ENCODE data around the gene B9D1.

The B9D1 gene

GRCh38 chr17:19376811-19377210, 14.3 kb upstream of the B9D1 start:
- peak overlapping the region; percentile 78 to 98 for H3K27ac Mint-ChIP-seq
- DNase-seq (no peak), ATAC-seq (replicated peaks) (no peak)
- peaks cover 20% of the 10 kb centered on the region for H3K36me3 Mint-ChIP-seq (ENCODE audit: insufficient read depth)
- H3K27me3 Mint-ChIP-seq = no peaks in the 10 kb centered on the region
- peak overlapping the region; percentile 93 to 99 for H3K4me3 Mint-ChIP-seq
- H3K9me3 Mint-ChIP-seq = no peaks in the 10 kb centered on the region
- peaks cover 21 to 26% of the 10 kb centered on the region in 2 donors for H3K4me1 Mint-ChIP-seq (ENCODE audit: low read depth in 2 of 2)

- H3K4me1 Mint-ChIP-seq (ENCODE audit: low read depth in 2 of 2) = peaks cover 31 to 36% of the 10 kb centered on the region in 2 donors
- H3K27me3 Mint-ChIP-seq = no peaks in the 10 kb centered on the region
- peak overlapping the region in 1 of 2 donors; percentile 27 for H3K4me3 Mint-ChIP-seq
- H3K9me3 Mint-ChIP-seq = no peaks in the 10 kb centered on the region
- DNase-seq (no peak), ATAC-seq (replicated peaks) (no peak)
- H3K36me3 Mint-ChIP-seq (ENCODE audit: insufficient read depth) = peaks cover 14% of the 10 kb centered on the region
- no peak overlapping the region for H3K27ac Mint-ChIP-seq
These were observed 13.2 kb upstream of the B9D1 start for GRCh38 chr17:19375732-19376131.

GRCh38 chr17:19374136-19374535, 11.6 kb upstream of the B9D1 start:
- peaks cover 19% of the 10 kb centered on the region for H3K36me3 Mint-ChIP-seq (ENCODE audit: insufficient read depth)
- ATAC-seq (replicated peaks) (no peak), DNase-seq (no peak)
- peaks cover 0 to 2% of the 10 kb centered on the region in 2 donors for H3K9me3 Mint-ChIP-seq
- H3K4me3 Mint-ChIP-seq = no peak overlapping the region
- peaks cover 46 to 47% of the 10 kb centered on the region in 2 donors for H3K4me1 Mint-ChIP-seq (ENCODE audit: low read depth in 2 of 2)
- H3K27me3 Mint-ChIP-seq = no peaks in the 10 kb centered on the region
- no peak overlapping the region for H3K27ac Mint-ChIP-seq

- peak overlapping the region in 1 of 2 donors; percentile 83 for H3K27ac Mint-ChIP-seq
- DNase-seq = no peak
- ATAC-seq (replicated peaks) = no peak
- H3K4me1 Mint-ChIP-seq (ENCODE audit: low read depth in 2 of 2) = peaks cover 51 to 53% of the 10 kb centered on the region in 2 donors
- peaks cover 17% of the 10 kb centered on the region for H3K36me3 Mint-ChIP-seq (ENCODE audit: insufficient read depth)
- no peaks in the 10 kb centered on the region for H3K27me3 Mint-ChIP-seq
- H3K9me3 Mint-ChIP-seq = peaks cover 0 to 2% of the 10 kb centered on the region in 2 donors
- peak overlapping the region; percentile 29 to 83 for H3K4me3 Mint-ChIP-seq
These were observed 10.5 kb upstream of the B9D1 start for GRCh38 chr17:19372866-19373504.

GRCh38 chr17:19372439-19372838, 9.9 kb upstream of the B9D1 start:
- no peak for DNase-seq
- H3K9me3 Mint-ChIP-seq = peaks cover 0 to 2% of the 10 kb centered on the region in 2 donors
- peak overlapping the region; percentile 81 to 83 for H3K27ac Mint-ChIP-seq
- H3K36me3 Mint-ChIP-seq (ENCODE audit: insufficient read depth) = peaks cover 11% of the 10 kb centered on the region
- peak overlapping the region; percentile 59 to 83 for H3K4me3 Mint-ChIP-seq
- ATAC-seq (replicated peaks) = no peak
- peaks cover 53% of the 10 kb centered on the region in 2 donors for H3K4me1 Mint-ChIP-seq (ENCODE audit: low read depth in 2 of 2)
- H3K27me3 Mint-ChIP-seq = no peaks in the 10 kb centered on the region

GRCh38 chr17:19372011-19372370, 9.5 kb upstream of the B9D1 start:
- Mint-ChIP-seq H3K27me3 (no peaks in the 10 kb centered on the region), H3K27ac (peak overlapping the region; percentile 81 to 83), H3K4me1 (ENCODE audit: low read depth in 2 of 2) (peaks cover 50% of the 10 kb centered on the region in 2 donors), H3K9me3 (peaks cover 0 to 2% of the 10 kb centered on the region in 2 donors), H3K4me3 (peak overlapping the region; percentile 59 to 83), H3K36me3 (ENCODE audit: insufficient read depth) (peaks cover 7% of the 10 kb centered on the region)
- DNase-seq (no peak), ATAC-seq (replicated peaks) (no peak)

GRCh38 chr17:19371259-19372010, 8.9 kb upstream of the B9D1 start:
- peak overlapping the region; percentile 83 to 95 for H3K27ac Mint-ChIP-seq
- peaks cover 0 to 2% of the 10 kb centered on the region in 2 donors for H3K9me3 Mint-ChIP-seq
- peaks cover 47% of the 10 kb centered on the region in 2 donors for H3K4me1 Mint-ChIP-seq (ENCODE audit: low read depth in 2 of 2)
- peak overlapping the region; percentile 71 to 83 for H3K4me3 Mint-ChIP-seq
- H3K27me3 Mint-ChIP-seq = no peaks in the 10 kb centered on the region
- peaks cover 5% of the 10 kb centered on the region for H3K36me3 Mint-ChIP-seq (ENCODE audit: insufficient read depth)
- ATAC-seq (replicated peaks) (peak; percentile 38), DNase-seq (no peak)

- Mint-ChIP-seq H3K4me3 (peak overlapping the region; percentile 83 to 87), H3K36me3 (ENCODE audit: insufficient read depth) (peaks cover 5% of the 10 kb centered on the region), H3K4me1 (ENCODE audit: low read depth in 2 of 2) (peaks cover 43 to 45% of the 10 kb centered on the region in 2 donors), H3K27ac (peak overlapping the region; percentile 83 to 95), H3K9me3 (peaks cover 0 to 2% of the 10 kb centered on the region in 2 donors), H3K27me3 (no peaks in the 10 kb centered on the region)
- DNase-seq (no peak), ATAC-seq (replicated peaks) (peak; percentile 43)
These were observed 8.0 kb upstream of the B9D1 start for GRCh38 chr17:19370493-19370960.

GRCh38 chr17:19369846-19370492, 7.4 kb upstream of the B9D1 start:
- H3K4me1 Mint-ChIP-seq (ENCODE audit: low read depth in 2 of 2) = peaks cover 43% of the 10 kb centered on the region in 2 donors

GRCh38 chr17:19369107-19369778, 6.7 kb upstream of the B9D1 start:
- ATAC-seq (replicated peaks) = no peak
- Mint-ChIP-seq H3K4me1 (ENCODE audit: low read depth in 2 of 2) (peaks cover 43% of the 10 kb centered on the region in 2 donors), H3K27me3 (no peaks in the 10 kb centered on the region)

More at GRCh38 chr17:19369846-19370492, 7.4 kb upstream of the B9D1 start:
- Mint-ChIP-seq H3K9me3 (peaks cover 0 to 2% of the 10 kb centered on the region in 2 donors), H3K27me3 (no peaks in the 10 kb centered on the region), H3K27ac (peak overlapping the region; percentile 83 to 95), H3K36me3 (ENCODE audit: insufficient read depth) (peaks cover 5% of the 10 kb centered on the region), H3K4me3 (peak overlapping the region; percentile 83 to 87)
- ATAC-seq (replicated peaks) (peak; percentile 86), DNase-seq (peak in 2 of 3 experiments; percentile 19 to 28)

GRCh38 chr17:19368229-19368628, 5.7 kb upstream of the B9D1 start:
- Mint-ChIP-seq H3K27ac (peak overlapping the region; percentile 71 to 95), H3K4me1 (ENCODE audit: low read depth in 2 of 2) (peaks cover 41 to 43% of the 10 kb centered on the region in 2 donors), H3K27me3 (no peaks in the 10 kb centered on the region), H3K4me3 (no peak overlapping the region), H3K36me3 (ENCODE audit: insufficient read depth) (peaks cover 5% of the 10 kb centered on the region), H3K9me3 (peaks cover 0 to 2% of the 10 kb centered on the region in 2 donors)
- DNase-seq = no peak
- no peak for ATAC-seq (replicated peaks)

More at GRCh38 chr17:19369107-19369778, 6.7 kb upstream of the B9D1 start:
- no peak for DNase-seq
- peak overlapping the region; percentile 83 to 95 for H3K27ac Mint-ChIP-seq
- H3K36me3 Mint-ChIP-seq (ENCODE audit: insufficient read depth) = peaks cover 5% of the 10 kb centered on the region
- H3K9me3 Mint-ChIP-seq = peaks cover 0 to 2% of the 10 kb centered on the region in 2 donors
- peak overlapping the region; percentile 83 to 87 for H3K4me3 Mint-ChIP-seq

GRCh38 chr17:19366637-19366972, 4.1 kb upstream of the B9D1 start:
- H3K27ac Mint-ChIP-seq = peak overlapping the region; percentile 12 to 44

More at GRCh38 chr17:19366637-19366972, 4.1 kb upstream of the B9D1 start:
- Mint-ChIP-seq H3K4me1 (ENCODE audit: low read depth in 2 of 2) (peaks cover 38 to 39% of the 10 kb centered on the region in 2 donors), H3K36me3 (ENCODE audit: insufficient read depth) (peaks cover 16% of the 10 kb centered on the region), H3K4me3 (no peak overlapping the region), H3K9me3 (peaks cover 0 to 2% of the 10 kb centered on the region in 2 donors), H3K27me3 (no peaks in the 10 kb centered on the region)
- DNase-seq = no peak
- no peak for ATAC-seq (replicated peaks)

Data from effector memory CD8-positive, alpha-beta T cell (primary cell).